GM23338 (cell line): Measurements from ENCODE around the gene BNC2.

ENCODE experiments used
- CTCF ChIP-seq, 2 experiments: fragments of 200-600 bp in 1 of 2; sonication (generic) in 1 of 2; conservative IDR thresholded peaks; 2 replicates each; pipeline versions ENCODE4 v1.5.1 to v1.6.1; 2016 to 2017; ENCODE audit warnings: antibody characterized with exemption in 2 of 2, low read depth in 2 of 2, mild to moderate bottlenecking in 2 of 2, moderate library complexity in 1 of 2
- ETS1 ChIP-seq: IDR thresholded peaks from 2 replicates; pipeline ENCODE4 v1.6.1; 2016; ENCODE audit warnings: antibody characterized with exemption
- EZH2 ChIP-seq: fragments of 200-600 bp; sonication (generic); IDR thresholded peaks from one replicate; pipeline ENCODE4 v1.8.0; 2017; ENCODE audit warnings: antibody characterized with exemption, mild to moderate bottlenecking, low read depth; ENCODE audit not compliant: unreplicated experiment
- EZH2phosphoT487 ChIP-seq: fragments of 200-600 bp; sonication (generic); IDR thresholded peaks from one replicate; pipeline ENCODE4 v1.8.1; 2018; ENCODE audit warnings: antibody characterized with exemption; ENCODE audit not compliant: unreplicated experiment
- POLR2AphosphoS5 ChIP-seq: IDR thresholded peaks from 2 replicates; pipeline ENCODE4 v1.6.1; 2016; ENCODE audit warnings: antibody characterized with exemption, low read depth
- REST ChIP-seq: IDR thresholded peaks from one replicate; pipeline ENCODE4 v1.6.1; 2018; ENCODE audit warnings: antibody characterized with exemption; ENCODE audit not compliant: unreplicated experiment
- ZNF114 ChIP-seq: fragments of 250-450 bp; sonication (Bioruptor Pico); IDR thresholded peaks from 2 replicates; pipeline ENCODE4 v1.5.0; 2020; ENCODE audit warnings: mild to moderate bottlenecking, moderate library complexity

DNA sequence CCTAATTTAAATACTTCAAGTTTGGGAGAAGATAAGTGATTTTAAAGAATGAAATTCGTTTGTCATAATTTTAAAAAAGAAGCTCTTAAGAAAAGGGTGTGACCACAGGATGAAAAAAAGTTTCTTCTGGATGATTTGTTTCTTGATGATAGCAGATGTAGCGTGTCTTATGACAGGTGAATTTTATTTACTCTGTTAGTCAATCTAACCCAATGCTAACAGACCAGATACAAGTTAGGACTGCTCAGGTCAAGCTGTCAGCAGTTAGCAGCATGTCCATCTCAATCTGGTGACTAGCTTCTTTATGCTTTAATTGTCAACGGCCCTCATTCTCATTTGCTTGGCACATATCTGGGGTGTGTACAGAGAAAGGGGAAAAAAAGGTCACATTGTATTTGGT lies 456.0 kb downstream of the BNC2 start:
- TF ChIP-seq CTCF (conservative IDR thresholded peaks at IDR 0.05; ENCODE audit: low read depth in 2 of 2) (no peak), EZH2phosphoT487 (no peak), REST (no peak), POLR2AphosphoS5 (no peak), EZH2 (no peak), ZNF114 (CRISPR knock-in tag) (no peak), ETS1 (no peak)
